Measurements from ENCODE around the gene SPATA33.

The SPATA33 gene

GRCh38 chr16:89612415-89613166 is 45.0 kb upstream of the SPATA33 start:
- H3K9me3 ChIP-seq (ENCODE audit: insufficient read depth, low read length, severe bottlenecking): no peaks in the 10 kb centered on the region
- H3K27me3 ChIP-seq (ENCODE audit: insufficient read depth, low read length, poor library complexity): no peaks in the 10 kb centered on the region
- peaks cover 37% of the 10 kb centered on the region for H3K4me1 ChIP-seq (ENCODE audit: insufficient read depth, low read length)
- DNase-seq (no peak), ATAC-seq (ENCODE audit: insufficient read depth, low read depth) (no peak)
- H3K36me3 ChIP-seq (ENCODE audit: insufficient read depth, low read length): no peaks in the 10 kb centered on the region
- no peak overlapping the region for H2AFZ ChIP-seq (ENCODE audit: low read depth, low read length)
- H3K79me2 ChIP-seq (ENCODE audit: insufficient read depth, low read length): no peaks in the 10 kb centered on the region
- H3K4me3 ChIP-seq (ENCODE audit: low read depth in 1 of 2, low read length in 2 of 2): no peak overlapping the region
- H4K20me1 ChIP-seq (ENCODE audit: insufficient read depth, low read length): no peaks in the 10 kb centered on the region
- H3K4me2 ChIP-seq (ENCODE audit: insufficient read depth, low read length): no peak overlapping the region
- no peak overlapping the region for H3K9ac ChIP-seq (ENCODE audit: low read depth, low read length)
- TF ChIP-seq EZH2 (IDR thresholded peaks at IDR 0.05; ENCODE audit: borderline replicate concordance, low read depth, low read length, severe bottlenecking): no peak
- TF ChIP-seq, protein P1, sequence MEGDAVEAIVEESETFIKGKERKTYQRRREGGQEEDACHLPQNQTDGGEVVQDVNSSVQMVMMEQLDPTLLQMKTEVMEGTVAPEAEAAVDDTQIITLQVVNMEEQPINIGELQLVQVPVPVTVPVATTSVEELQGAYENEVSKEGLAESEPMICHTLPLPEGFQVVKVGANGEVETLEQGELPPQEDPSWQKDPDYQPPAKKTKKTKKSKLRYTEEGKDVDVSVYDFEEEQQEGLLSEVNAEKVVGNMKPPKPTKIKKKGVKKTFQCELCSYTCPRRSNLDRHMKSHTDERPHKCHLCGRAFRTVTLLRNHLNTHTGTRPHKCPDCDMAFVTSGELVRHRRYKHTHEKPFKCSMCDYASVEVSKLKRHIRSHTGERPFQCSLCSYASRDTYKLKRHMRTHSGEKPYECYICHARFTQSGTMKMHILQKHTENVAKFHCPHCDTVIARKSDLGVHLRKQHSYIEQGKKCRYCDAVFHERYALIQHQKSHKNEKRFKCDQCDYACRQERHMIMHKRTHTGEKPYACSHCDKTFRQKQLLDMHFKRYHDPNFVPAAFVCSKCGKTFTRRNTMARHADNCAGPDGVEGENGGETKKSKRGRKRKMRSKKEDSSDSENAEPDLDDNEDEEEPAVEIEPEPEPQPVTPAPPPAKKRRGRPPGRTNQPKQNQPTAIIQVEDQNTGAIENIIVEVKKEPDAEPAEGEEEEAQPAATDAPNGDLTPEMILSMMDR (IDR thresholded peaks at IDR 0.05; ENCODE audit: borderline replicate concordance, extremely low read depth, low read length, poor library complexity, severe bottlenecking): no peak
- peak overlapping the region; percentile 59 for H3K27ac ChIP-seq (ENCODE audit: low read length)

DNA sequence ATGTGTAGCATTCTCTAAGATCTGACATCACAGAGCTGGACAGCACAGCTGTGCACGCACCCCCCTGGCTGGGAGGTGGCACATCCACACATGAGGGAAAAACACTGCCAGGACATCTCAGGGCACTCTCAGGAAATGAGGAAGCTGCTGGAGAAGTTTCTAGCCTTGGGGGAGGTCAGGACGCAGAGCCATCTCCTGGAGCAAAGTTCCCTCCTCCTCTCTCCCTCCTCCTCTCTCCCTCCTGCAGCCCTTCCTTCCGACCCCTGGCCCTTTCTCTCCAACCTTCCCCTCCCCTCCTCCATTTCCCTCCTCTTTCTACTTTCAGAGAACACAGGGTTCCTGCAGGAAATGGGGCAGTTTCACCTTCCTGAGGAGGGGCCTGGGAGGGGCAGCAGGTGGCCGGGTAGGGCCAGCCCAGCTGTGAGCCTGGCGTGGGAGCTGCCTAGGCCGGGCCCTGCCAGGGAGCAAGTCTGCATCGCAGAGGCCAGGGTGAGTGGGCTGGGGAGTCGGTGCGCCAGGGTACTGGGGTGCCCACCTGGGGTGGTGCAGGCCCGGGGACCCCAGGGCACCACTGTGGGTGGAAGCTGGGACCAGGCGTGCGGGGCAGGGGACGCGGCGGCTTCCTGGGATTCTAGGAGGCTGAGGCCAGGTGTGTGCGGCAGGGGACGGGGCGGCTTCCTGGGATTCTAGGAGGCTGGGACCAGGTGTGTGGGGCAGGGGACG is 44.2 kb upstream of the SPATA33 start, which contains the start of gene DPEP1:
DPEP1 (plus strand) TSS at position 412 of the 723 bp plus-strand sequence. CDS start 16,769 bp downstream, outside the sequence.
- Histone ChIP-seq H3K4me2 (ENCODE audit: insufficient read depth, low read length) (no peak within 1 kb of the TSS), H2AFZ (ENCODE audit: low read depth, low read length) (no peak within 1 kb of the TSS), H3K79me2 (ENCODE audit: insufficient read depth, low read length) (no peaks in the 10 kb centered on the region), H4K20me1 (ENCODE audit: insufficient read depth, low read length) (no peaks in the 10 kb centered on the region), H3K9ac (ENCODE audit: low read depth, low read length) (peak within 1 kb of the TSS; percentile 5; the same call in 1 of the 2 replicates), H3K27ac (ENCODE audit: low read length) (peak within 1 kb of the TSS; percentile 59), H3K4me3 (ENCODE audit: low read depth in 1 of 2, low read length in 2 of 2) (no peak within 1 kb of the TSS), H3K36me3 (ENCODE audit: insufficient read depth, low read length) (no peaks in the 10 kb centered on the region), H3K27me3 (ENCODE audit: insufficient read depth, low read length, poor library complexity) (no peaks in the 10 kb centered on the region), H3K9me3 (ENCODE audit: insufficient read depth, low read length, severe bottlenecking) (no peaks in the 10 kb centered on the region), H3K4me1 (ENCODE audit: insufficient read depth, low read length) (peaks cover 29% of the 10 kb centered on the region)
- DNase-seq: peak; percentile 41
- ATAC-seq (ENCODE audit: insufficient read depth, low read depth): peak; percentile 48
- TF ChIP-seq EZH2 (IDR thresholded peaks at IDR 0.05; ENCODE audit: borderline replicate concordance, low read depth, low read length, severe bottlenecking): no peak
- TF ChIP-seq, protein P1 (IDR thresholded peaks at IDR 0.05; ENCODE audit: borderline replicate concordance, extremely low read depth, low read length, poor library complexity, severe bottlenecking): no peak

GRCh38 chr16:89613954-89614459 is 43.6 kb upstream of the SPATA33 start:
- Histone ChIP-seq H3K9ac (ENCODE audit: low read depth, low read length) (no peak overlapping the region), H3K27me3 (ENCODE audit: insufficient read depth, low read length, poor library complexity) (no peaks in the 10 kb centered on the region), H3K4me1 (ENCODE audit: insufficient read depth, low read length) (peaks cover 23% of the 10 kb centered on the region), H3K36me3 (ENCODE audit: insufficient read depth, low read length) (no peaks in the 10 kb centered on the region), H3K9me3 (ENCODE audit: insufficient read depth, low read length, severe bottlenecking) (no peaks in the 10 kb centered on the region), H3K27ac (ENCODE audit: low read length) (peak overlapping the region; percentile 59), H4K20me1 (ENCODE audit: insufficient read depth, low read length) (no peaks in the 10 kb centered on the region), H3K79me2 (ENCODE audit: insufficient read depth, low read length) (no peaks in the 10 kb centered on the region), H2AFZ (ENCODE audit: low read depth, low read length) (no peak overlapping the region), H3K4me3 (ENCODE audit: low read depth in 1 of 2, low read length in 2 of 2) (no peak overlapping the region), H3K4me2 (ENCODE audit: insufficient read depth, low read length) (no peak overlapping the region)
- DNase-seq (no peak), ATAC-seq (ENCODE audit: insufficient read depth, low read depth) (no peak)
- TF ChIP-seq, protein P1 (IDR thresholded peaks at IDR 0.05; ENCODE audit: borderline replicate concordance, extremely low read depth, low read length, poor library complexity, severe bottlenecking): no peak
- no peak for TF ChIP-seq EZH2 (IDR thresholded peaks at IDR 0.05; ENCODE audit: borderline replicate concordance, low read depth, low read length, severe bottlenecking)

Measured in DND-41 (cell line).